ENCODE results near the gene CLCN1.

DNA sequence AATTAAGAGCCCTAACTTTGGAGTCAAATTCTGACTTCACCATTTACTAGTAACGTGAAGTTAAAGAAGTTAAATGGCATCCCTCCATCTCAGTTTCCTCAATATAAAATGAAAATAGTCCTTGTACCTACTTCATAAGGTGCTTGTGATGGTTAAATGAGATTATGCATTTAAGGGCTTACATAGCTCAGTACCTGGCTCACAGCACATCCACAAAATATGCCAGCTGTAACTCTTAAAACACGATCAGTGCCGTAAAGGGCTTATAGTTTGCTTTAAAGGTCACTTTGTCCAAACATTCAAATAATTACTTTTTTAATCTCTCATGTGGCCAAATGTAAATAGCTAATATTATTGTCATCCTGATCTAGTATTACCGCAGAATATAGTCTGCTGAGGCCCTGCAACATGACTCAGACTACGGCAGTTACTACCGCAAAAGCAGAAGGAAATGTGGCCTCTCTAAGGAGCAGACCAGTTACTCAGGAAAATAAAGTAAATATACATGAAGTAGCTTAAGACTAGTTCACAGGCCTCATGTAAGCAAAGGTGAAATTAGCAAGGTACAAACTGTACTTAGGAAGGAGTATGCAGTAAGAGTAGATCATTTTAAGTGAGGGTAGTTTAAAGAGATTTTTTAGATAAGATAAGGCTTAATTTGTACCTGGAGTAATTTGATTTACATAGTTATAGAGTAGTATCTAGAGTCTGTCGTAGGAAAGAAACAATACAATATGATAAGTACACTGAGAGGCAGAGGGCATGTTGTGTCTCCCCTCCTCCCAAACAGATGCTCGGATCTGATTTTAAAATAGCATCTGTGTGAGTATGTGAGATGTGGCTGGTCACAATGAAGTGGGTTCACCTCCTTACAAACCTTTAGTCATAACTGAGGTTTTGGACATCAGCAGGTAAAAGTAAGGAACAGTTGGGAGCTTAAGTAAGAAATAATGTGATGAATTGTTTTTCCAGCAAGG lies 14.7 kb upstream of the CLCN1 start:
- TF ChIP-seq POLR2A (IDR thresholded peaks at IDR 0.05; ENCODE audit: extremely low read depth, insufficient read length) (no peak), CTCF (IDR thresholded peaks at IDR 0.05; ENCODE audit: low read depth, low read length) (no peak)
- TF ChIP-seq, protein P1, sequence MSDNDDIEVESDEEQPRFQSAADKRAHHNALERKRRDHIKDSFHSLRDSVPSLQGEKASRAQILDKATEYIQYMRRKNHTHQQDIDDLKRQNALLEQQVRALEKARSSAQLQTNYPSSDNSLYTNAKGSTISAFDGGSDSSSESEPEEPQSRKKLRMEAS (IDR thresholded peaks at IDR 0.05; ENCODE audit: low read depth, low read length): peak; percentile 68
